B cell (primary cell): ENCODE results near the gene MINDY2. TPM values are rescaled to one million over a fixed set of nuclear protein-coding genes. Genes with fewer than 3 reads are reported as not detected.

Experiments used
- ATAC-seq: fragments of 200-7000 bp; cut with Tn5 transposase; one replicate; pipeline ENCODE4 v1.10.0; 2021; ENCODE audit warnings: low read depth, mild to moderate bottlenecking, moderate number of reproducible peaks, moderate library complexity
- CTCF ChIA-PET: fragments of 350-600 bp; sonication (Branson Sonifier 250); formaldehyde crosslinking; loops from one replicate; lab custom pipeline; 2021; ENCODE audit warnings: antibody characterized with exemption, inconsistent platforms; lab: Charles Lee
- POLR2A ChIA-PET: fragments of 350-600 bp; sonication (Branson Sonifier 250); formaldehyde crosslinking; loops from one replicate; lab custom pipeline; 2021; ENCODE audit warnings: antibody characterized with exemption; lab: Charles Lee
- DNase-seq: peaks from one replicate; pipeline ENCODE4 v3.0.0; 2013
- H2AFZ ChIP-seq: 2 replicates; pipeline ENCODE4 v1.6.1; 2012; ENCODE audit warnings: mild to moderate bottlenecking, low read depth, low read length; ENCODE audit not compliant: insufficient read depth, poor library complexity, severe bottlenecking
- H3K27ac ChIP-seq, 2 donors: 1 replicate in 1 of 2; 2 replicates in 1 of 2; pipeline ENCODE4 v1.5.1; 2012 to 2013; ENCODE audit warnings: low read length in 2 of 2, mild to moderate bottlenecking in 2 of 2, moderate library complexity in 1 of 2
- H3K27me3 ChIP-seq, 4 experiments: fragments of 200-600 bp in 1 of 4; sonication (generic) in 1 of 4; replicated peaks in 1 of 4; 1 replicate in 2 of 4; 2 replicates in 2 of 4; pipeline versions ENCODE4 v1.6.1 to v1.7.0; 2013 to 2016; ENCODE audit warnings: low read length in 3 of 4, mild to moderate bottlenecking in 2 of 4, mixed read lengths in 1 of 4, moderate library complexity in 1 of 4; ENCODE audit not compliant: insufficient read depth in 4 of 4, control insufficient read depth in 3 of 4; ENCODE audit errors: control extremely low read depth in 1 of 4
- H3K36me3 ChIP-seq, 2 experiments: replicated peaks in 1 of 2; 1 replicate in 1 of 2; 2 replicates in 1 of 2; pipeline versions ENCODE4 v1.6.1 to v1.7.1; 2013; ENCODE audit warnings: low read length in 1 of 2; ENCODE audit not compliant: insufficient read depth in 2 of 2, control insufficient read depth in 1 of 2; ENCODE audit errors: control extremely low read depth in 1 of 2, extremely low read depth in 1 of 2
- H3K4me1 ChIP-seq, 2 donors: fragments of 200-600 bp in 1 of 2; sonication (generic) in 1 of 2; 1 replicate in 1 of 2; 2 replicates in 1 of 2; pipeline versions ENCODE4 v1.5.1 to v1.6.1; 2013 to 2017; ENCODE audit warnings: low read length in 2 of 2; ENCODE audit not compliant: control insufficient read depth in 2 of 2, insufficient read depth in 2 of 2
- H3K4me2 ChIP-seq: replicated peaks from 2 replicates; pipeline ENCODE3; 2012; ENCODE audit warnings: mild to moderate bottlenecking, low read depth, low read length; ENCODE audit not compliant: poor library complexity, severe bottlenecking
- H3K4me3 ChIP-seq, 5 experiments: fragments of 200-600 bp in 1 of 5; sonication (generic) in 1 of 5; 1 replicate in 3 of 5; 2 replicates in 2 of 5; pipeline versions ENCODE4 v1.5.1 to v1.7.0; 2011 to 2016; ENCODE audit warnings: low read length in 4 of 5, mild to moderate bottlenecking in 4 of 5, low read depth in 2 of 5, control low read depth in 1 of 5, moderate library complexity in 1 of 5; ENCODE audit not compliant: insufficient read depth in 1 of 5; ENCODE audit errors: control extremely low read depth in 1 of 5, extremely low read depth in 1 of 5
- H3K79me2 ChIP-seq: fragments of 200-600 bp; sonication (generic); one replicate; pipeline ENCODE4 v1.6.0; 2016; ENCODE audit warnings: low read length; ENCODE audit not compliant: control insufficient read depth, insufficient read depth
- H3K9ac ChIP-seq: fragments of 200-600 bp; sonication (generic); 2 replicates; pipeline ENCODE4 v1.6.1; 2017; ENCODE audit warnings: mild to moderate bottlenecking, low read length, moderate library complexity
- H3K9me3 ChIP-seq, 3 donors: one replicate each; pipeline versions ENCODE4 v1.6.1 to v1.7.1; 2013; ENCODE audit warnings: low read length in 2 of 3; ENCODE audit not compliant: control insufficient read depth in 2 of 3, insufficient read depth in 1 of 3; ENCODE audit errors: control extremely low read depth in 1 of 3
- H4K20me1 ChIP-seq: 2 replicates; pipeline ENCODE4 v1.6.0; 2012; ENCODE audit warnings: mild to moderate bottlenecking, low read length; ENCODE audit not compliant: insufficient read depth, control insufficient read depth, poor library complexity, severe bottlenecking
- H3K27ac Mint-ChIP-seq: one replicate; pipeline ENCODE4 v1.8.0; 2021; ENCODE audit warnings: mixed read lengths
- H3K27me3 Mint-ChIP-seq: one replicate; pipeline ENCODE4 v1.8.0; 2021; ENCODE audit warnings: mixed read lengths
- H3K4me1 Mint-ChIP-seq: one replicate; pipeline ENCODE4 v1.8.0; 2021; ENCODE audit warnings: mixed read lengths
- H3K4me3 Mint-ChIP-seq: one replicate; pipeline ENCODE4 v1.8.0; 2021; ENCODE audit warnings: mixed read lengths
- H3K9me3 Mint-ChIP-seq: one replicate; pipeline ENCODE4 v1.8.0; 2022; ENCODE audit warnings: mixed read lengths; ENCODE audit not compliant: insufficient read depth
- EZH2 ChIP-seq: IDR thresholded peaks from 2 replicates; pipeline ENCODE4 v1.6.1; 2012; ENCODE audit warnings: borderline replicate concordance, low read depth, mild to moderate bottlenecking, moderate library complexity, low read length; ENCODE audit not compliant: insufficient read depth, poor library complexity, severe bottlenecking
- WGBS: methylation state at CpG from one replicate; pipeline ENCODE4 v1.1.5; 2013; ENCODE audit warnings: missing lambda C conversion rate; ENCODE audit not compliant: insufficient coverage; 5-methylcytosine and 5-hydroxymethylcytosine counted together
- intact Hi-C: fragments of 100-400 bp; cut with micrococcal nuclease; formaldehyde crosslinking; loops from one replicate; pipeline ENCODE4 v1.10.0; 2022
- polyA plus RNA-seq: library from polyadenylated mRNA; depleted of rRNA; stranded (reverse); fragments of >200 nt; gene quantifications from 2 replicates; pipeline ENCODE4 v1.2.3, GENCODE V29; 2012
- total RNA-seq, 2 donors: library from RNA; stranded (reverse); fragments of 120-200 nt in 1 of 2; gene quantifications; 1 replicate in 1 of 2; 2 replicates in 1 of 2; pipeline versions ENCODE4 v1.2.3 to v1.2.4, GENCODE V29; 2013 to 2022
- TF ChIP-seq, protein P1 (sequence below): fragments of 200-600 bp; IDR thresholded peaks from one replicate; pipeline ENCODE4 v1.8.0; 2022; ENCODE audit warnings: antibody characterized with exemption, mild to moderate bottlenecking

The MINDY2 gene
- total and polyA plus RNA-seq, 2 donors (not counting 1 experiment from before 2014, with no cell fraction given), result 2.3 to 16.6 TPM

GRCh38 chr15:58908550-58909309 is 137.6 kb downstream of the MINDY2 start:
- Histone ChIP-seq H3K9ac (no peak overlapping the region), H3K27me3 (no peaks in the 10 kb centered on the region), H3K79me2 (peaks cover 41% of the 10 kb centered on the region), H4K20me1 (peaks cover 6% of the 10 kb centered on the region), H3K27ac (no peak overlapping the region), H3K4me3 (no peak overlapping the region), H3K36me3 (peaks cover 13 to 42% of the 10 kb centered on the region in 2 experiments), H3K4me2 (no peak overlapping the region), H3K4me1 (peaks cover 0 to 3% of the 10 kb centered on the region in 2 donors), H2AFZ (no peak overlapping the region), H3K9me3 (no peaks in the 10 kb centered on the region)
- Mint-ChIP-seq H3K9me3 (no peaks in the 10 kb centered on the region), H3K4me3 (no peak overlapping the region), H3K27me3 (no peaks in the 10 kb centered on the region), H3K27ac (no peak overlapping the region), H3K4me1 (peaks cover 21% of the 10 kb centered on the region)
- no peak for ATAC-seq
- no peak for TF ChIP-seq EZH2
- TF ChIP-seq, protein P1, sequence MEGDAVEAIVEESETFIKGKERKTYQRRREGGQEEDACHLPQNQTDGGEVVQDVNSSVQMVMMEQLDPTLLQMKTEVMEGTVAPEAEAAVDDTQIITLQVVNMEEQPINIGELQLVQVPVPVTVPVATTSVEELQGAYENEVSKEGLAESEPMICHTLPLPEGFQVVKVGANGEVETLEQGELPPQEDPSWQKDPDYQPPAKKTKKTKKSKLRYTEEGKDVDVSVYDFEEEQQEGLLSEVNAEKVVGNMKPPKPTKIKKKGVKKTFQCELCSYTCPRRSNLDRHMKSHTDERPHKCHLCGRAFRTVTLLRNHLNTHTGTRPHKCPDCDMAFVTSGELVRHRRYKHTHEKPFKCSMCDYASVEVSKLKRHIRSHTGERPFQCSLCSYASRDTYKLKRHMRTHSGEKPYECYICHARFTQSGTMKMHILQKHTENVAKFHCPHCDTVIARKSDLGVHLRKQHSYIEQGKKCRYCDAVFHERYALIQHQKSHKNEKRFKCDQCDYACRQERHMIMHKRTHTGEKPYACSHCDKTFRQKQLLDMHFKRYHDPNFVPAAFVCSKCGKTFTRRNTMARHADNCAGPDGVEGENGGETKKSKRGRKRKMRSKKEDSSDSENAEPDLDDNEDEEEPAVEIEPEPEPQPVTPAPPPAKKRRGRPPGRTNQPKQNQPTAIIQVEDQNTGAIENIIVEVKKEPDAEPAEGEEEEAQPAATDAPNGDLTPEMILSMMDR, result no peak
- ChIA-PET POLR2A (no interaction called here), CTCF (no interaction called here)
- no CpG with 5 or more reads among the region's 6 CpGs for WGBS
- intact Hi-C loops, result no loop called here
- DNase-seq, result no peak

DNA sequence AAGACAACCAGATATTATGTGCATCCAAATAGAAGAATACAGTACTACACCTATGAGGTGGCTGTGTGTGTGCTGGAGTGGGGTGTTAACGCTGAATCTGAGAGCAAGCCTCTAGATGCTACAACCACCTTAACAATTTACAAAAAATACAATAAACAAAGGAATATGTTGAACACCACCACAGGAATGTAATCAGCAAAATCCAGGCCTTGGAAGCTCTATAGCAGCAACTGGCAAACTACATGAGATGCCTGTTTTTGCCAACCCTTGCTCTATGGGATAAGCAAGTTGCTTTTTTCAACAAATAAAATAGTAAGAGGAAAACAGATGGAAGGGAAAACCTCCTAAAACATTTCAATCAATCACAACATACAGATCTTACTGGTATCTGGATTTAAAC is 138.5 kb downstream of the MINDY2 start:
- Mint-ChIP-seq H3K9me3 (no peaks in the 10 kb centered on the region), H3K4me1 (peaks cover 24% of the 10 kb centered on the region), H3K27ac (no peak overlapping the region), H3K27me3 (no peaks in the 10 kb centered on the region), H3K4me3 (no peak overlapping the region)
- DNase-seq, result no peak
- ATAC-seq, result no peak
- CTCF ChIA-PET, result no interaction called here
- no peak overlapping the region for H3K9ac ChIP-seq
- intact Hi-C loops, result no loop called here
- H3K27ac ChIP-seq, result no peak overlapping the region
- peaks cover 40% of the 10 kb centered on the region for H3K79me2 ChIP-seq
- peaks cover 16 to 47% of the 10 kb centered on the region in 2 experiments for H3K36me3 ChIP-seq
- H4K20me1 ChIP-seq, result peaks cover 6% of the 10 kb centered on the region
- POLR2A ChIA-PET, result no interaction called here
- H3K4me1 ChIP-seq, result peaks cover 0 to 3% of the 10 kb centered on the region in 2 donors
- TF ChIP-seq, protein P1, result no peak
- no peak for TF ChIP-seq EZH2
- no peak overlapping the region for H3K4me2 ChIP-seq
- no peaks in the 10 kb centered on the region for H3K9me3 ChIP-seq
- no peak overlapping the region for H3K4me3 ChIP-seq
- no peaks in the 10 kb centered on the region for H3K27me3 ChIP-seq
- H2AFZ ChIP-seq, result no peak overlapping the region
- WGBS, result no CpG with 5 or more reads among the region's 1 CpG
